DND-41 (cell line): ENCODE measurements around the gene SS18L1.

ENCODE experiments used
- ATAC-seq: fragments of 200-7000 bp; cut with Tn5 transposase; 3 replicates; pipeline ENCODE4 v1.9.1; 2021; ENCODE audit warnings: low read depth; ENCODE audit not compliant: insufficient read depth
- DNase-seq: peaks from one replicate; pipeline ENCODE4 v3.0.0-alpha.2; 2020
- H2AFZ ChIP-seq: 2 replicates; pipeline ENCODE4 v1.6.0; 2012; ENCODE audit warnings: low read depth, low read length
- H3K27ac ChIP-seq: 2 replicates; pipeline ENCODE4 v1.5.1; 2012; ENCODE audit warnings: low read length, inconsistent platforms
- H3K27me3 ChIP-seq: fragments of 200-600 bp; sonication (generic); 2 replicates; pipeline ENCODE4 v1.6.0; 2012; ENCODE audit warnings: low read length, mild to moderate bottlenecking, inconsistent platforms; ENCODE audit not compliant: insufficient read depth, poor library complexity
- H3K36me3 ChIP-seq: 2 replicates; pipeline ENCODE4 v1.5.1; 2012; ENCODE audit warnings: low read length, inconsistent platforms; ENCODE audit not compliant: insufficient read depth
- H3K4me1 ChIP-seq: 2 replicates; pipeline ENCODE4 v1.5.1; 2012; ENCODE audit warnings: mild to moderate bottlenecking, low read length; ENCODE audit not compliant: insufficient read depth
- H3K4me2 ChIP-seq: 2 replicates; pipeline ENCODE4 v1.6.0; 2012; ENCODE audit warnings: mild to moderate bottlenecking, moderate library complexity, low read length, inconsistent platforms; ENCODE audit not compliant: insufficient read depth
- H3K4me3 ChIP-seq, 2 experiments: fragments of 200-600 bp in 1 of 2; shearing (Covaris generic) in 1 of 2; 2 replicates each; pipeline ENCODE4 v1.5.1; 2012 to 2016; ENCODE audit warnings: inconsistent platforms in 2 of 2, low read length in 2 of 2, mild to moderate bottlenecking in 2 of 2, low read depth in 1 of 2, moderate library complexity in 1 of 2
- H3K79me2 ChIP-seq: 2 replicates; pipeline ENCODE4 v1.6.0; 2012; ENCODE audit warnings: low read length, inconsistent platforms; ENCODE audit not compliant: insufficient read depth
- H3K9ac ChIP-seq: 2 replicates; pipeline ENCODE4 v1.6.0; 2012; ENCODE audit warnings: low read depth, mild to moderate bottlenecking, inconsistent platforms, low read length, moderate library complexity
- H3K9me3 ChIP-seq: 2 replicates; pipeline ENCODE4 v1.5.1; 2012; ENCODE audit warnings: low read length, moderate library complexity, mild to moderate bottlenecking, inconsistent platforms; ENCODE audit not compliant: insufficient read depth, severe bottlenecking
- H4K20me1 ChIP-seq: 2 replicates; pipeline ENCODE4 v1.6.0; 2012; ENCODE audit warnings: low read length; ENCODE audit not compliant: insufficient read depth
- EZH2 ChIP-seq: IDR thresholded peaks from 3 replicates; pipeline ENCODE4 v1.6.1; 2012; ENCODE audit warnings: borderline replicate concordance, low read depth, mild to moderate bottlenecking, moderate library complexity, low read length, inconsistent platforms; ENCODE audit not compliant: severe bottlenecking
- TF ChIP-seq, protein P1 (sequence below): IDR thresholded peaks from 2 replicates; pipeline ENCODE4 v1.5.1; 2012; ENCODE audit warnings: borderline replicate concordance, low read length, moderate library complexity, mild to moderate bottlenecking; ENCODE audit not compliant: poor library complexity, severe bottlenecking; ENCODE audit errors: extremely low read depth

The SS18L1 gene

DNA sequence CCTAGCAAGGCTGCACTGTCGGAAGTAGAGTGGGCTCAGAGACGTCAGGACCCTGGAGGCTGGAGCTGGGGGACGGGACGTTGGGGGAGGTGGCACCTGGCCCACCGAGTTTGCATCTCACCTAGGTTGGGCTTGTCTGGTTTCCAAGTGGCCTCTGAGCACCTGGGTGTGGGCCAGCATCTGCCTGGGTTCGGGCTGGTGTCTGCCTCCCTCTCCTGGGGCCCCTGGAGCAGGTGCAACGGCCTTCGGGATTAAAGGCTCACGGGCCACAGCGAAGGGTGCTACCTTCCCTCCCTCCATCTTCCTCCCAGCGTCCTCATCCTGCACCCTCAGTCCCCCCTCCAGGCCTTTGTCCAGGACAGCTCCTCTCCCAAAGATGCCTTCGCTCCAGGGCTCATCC is 70.5 kb downstream of the SS18L1 start:
- H2AFZ ChIP-seq, result no peak overlapping the region
- peaks cover 3% of the 10 kb centered on the region for H3K27me3 ChIP-seq
- no peak overlapping the region for H3K27ac ChIP-seq
- ATAC-seq (no peak), DNase-seq (no peak)
- no peaks in the 10 kb centered on the region for H3K79me2 ChIP-seq
- TF ChIP-seq EZH2, result no peak
- TF ChIP-seq, protein P1, sequence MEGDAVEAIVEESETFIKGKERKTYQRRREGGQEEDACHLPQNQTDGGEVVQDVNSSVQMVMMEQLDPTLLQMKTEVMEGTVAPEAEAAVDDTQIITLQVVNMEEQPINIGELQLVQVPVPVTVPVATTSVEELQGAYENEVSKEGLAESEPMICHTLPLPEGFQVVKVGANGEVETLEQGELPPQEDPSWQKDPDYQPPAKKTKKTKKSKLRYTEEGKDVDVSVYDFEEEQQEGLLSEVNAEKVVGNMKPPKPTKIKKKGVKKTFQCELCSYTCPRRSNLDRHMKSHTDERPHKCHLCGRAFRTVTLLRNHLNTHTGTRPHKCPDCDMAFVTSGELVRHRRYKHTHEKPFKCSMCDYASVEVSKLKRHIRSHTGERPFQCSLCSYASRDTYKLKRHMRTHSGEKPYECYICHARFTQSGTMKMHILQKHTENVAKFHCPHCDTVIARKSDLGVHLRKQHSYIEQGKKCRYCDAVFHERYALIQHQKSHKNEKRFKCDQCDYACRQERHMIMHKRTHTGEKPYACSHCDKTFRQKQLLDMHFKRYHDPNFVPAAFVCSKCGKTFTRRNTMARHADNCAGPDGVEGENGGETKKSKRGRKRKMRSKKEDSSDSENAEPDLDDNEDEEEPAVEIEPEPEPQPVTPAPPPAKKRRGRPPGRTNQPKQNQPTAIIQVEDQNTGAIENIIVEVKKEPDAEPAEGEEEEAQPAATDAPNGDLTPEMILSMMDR, result no peak
- H3K4me1 ChIP-seq, result no peaks in the 10 kb centered on the region
- no peak overlapping the region for H3K4me2 ChIP-seq
- H3K4me3 ChIP-seq, result no peak overlapping the region
- H3K9ac ChIP-seq, result no peak overlapping the region
- H3K36me3 ChIP-seq, result no peaks in the 10 kb centered on the region
- H3K9me3 ChIP-seq, result no peaks in the 10 kb centered on the region
- H4K20me1 ChIP-seq, result peaks cover 48% of the 10 kb centered on the region

- H3K9ac ChIP-seq, result no peak overlapping the region
- no peaks in the 10 kb centered on the region for H3K36me3 ChIP-seq
- H2AFZ ChIP-seq, result no peak overlapping the region
- no peak for ATAC-seq
- no peaks in the 10 kb centered on the region for H3K79me2 ChIP-seq
- no peaks in the 10 kb centered on the region for H3K9me3 ChIP-seq
- no peak for DNase-seq
- no peak for TF ChIP-seq EZH2
- TF ChIP-seq, protein P1, result no peak
- peaks cover 45% of the 10 kb centered on the region for H4K20me1 ChIP-seq
- no peak overlapping the region for H3K4me2 ChIP-seq
- H3K27ac ChIP-seq, result no peak overlapping the region
- no peak overlapping the region for H3K4me3 ChIP-seq
- H3K27me3 ChIP-seq, result peaks cover 3% of the 10 kb centered on the region
- peaks cover 3% of the 10 kb centered on the region for H3K4me1 ChIP-seq
These were observed 71.7 kb downstream of the SS18L1 start for GRCh38 chr20:62215020-62215990.

DNA sequence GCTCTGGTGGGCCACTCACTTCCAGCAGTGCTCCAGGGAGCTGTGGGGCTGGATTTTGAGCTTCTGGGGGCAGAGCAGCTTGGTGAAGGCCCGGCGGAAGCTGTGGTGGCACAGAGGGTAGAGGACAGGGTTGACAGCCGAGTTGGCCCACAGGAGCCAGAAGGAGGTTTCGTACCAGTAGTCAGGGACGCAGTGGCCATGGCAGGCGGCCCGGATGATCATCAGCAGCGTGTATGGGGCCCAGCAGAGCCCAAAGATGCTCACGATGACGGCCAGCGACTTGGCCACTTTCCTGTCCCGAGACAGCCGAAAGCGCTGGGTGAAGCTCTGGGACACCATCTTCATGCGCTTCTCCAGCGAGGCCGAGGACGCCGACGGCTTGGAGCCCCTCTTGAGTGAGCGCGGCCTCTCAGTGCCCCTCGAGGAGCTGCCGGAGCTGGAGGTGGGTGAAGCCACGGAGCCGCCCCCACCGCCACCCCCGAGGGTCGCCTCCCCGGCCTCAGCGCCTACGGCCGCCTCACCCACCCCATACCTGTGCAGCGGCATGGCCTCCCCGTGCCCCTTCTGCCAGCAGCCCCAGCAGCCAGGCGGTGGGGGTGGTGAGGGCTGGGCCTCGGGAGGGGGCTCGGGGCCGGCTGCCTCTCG is 72.5 kb downstream of the SS18L1 start:
- peaks cover 49% of the 10 kb centered on the region for H4K20me1 ChIP-seq
- H3K79me2 ChIP-seq, result no peaks in the 10 kb centered on the region
- H3K9ac ChIP-seq, result no peak overlapping the region
- no peak overlapping the region for H3K27ac ChIP-seq
- no peaks in the 10 kb centered on the region for H3K9me3 ChIP-seq
- DNase-seq (no peak), ATAC-seq (no peak)
- H3K4me3 ChIP-seq, result no peak overlapping the region
- H3K36me3 ChIP-seq, result no peaks in the 10 kb centered on the region
- TF ChIP-seq, protein P1, result no peak
- TF ChIP-seq EZH2, result no peak
- no peak overlapping the region for H3K4me2 ChIP-seq
- H2AFZ ChIP-seq, result no peak overlapping the region
- peaks cover 4% of the 10 kb centered on the region for H3K27me3 ChIP-seq
- H3K4me1 ChIP-seq, result peaks cover 6% of the 10 kb centered on the region
